Epithelial cell of esophagus (primary cell): ENCODE results near the gene NDE1.

ENCODE experiments used
- DNase-seq: peaks from one replicate; pipeline ENCODE4 v3.0.0; 2010; ENCODE audit warnings: low read depth
- H3K4me3 ChIP-seq: 2 replicates; pipeline ENCODE4 v1.5.1; 2011; ENCODE audit warnings: mild to moderate bottlenecking, low read length, control low read depth
- TF ChIP-seq, protein P1 (sequence below): IDR thresholded peaks from 2 replicates; pipeline ENCODE4 v1.5.1; 2011; ENCODE audit warnings: low read depth, mild to moderate bottlenecking, low read length, control low read depth, inconsistent platforms; ENCODE audit not compliant: insufficient read depth; ENCODE audit errors: missing control alignments

Gene NDE1

GRCh38 chr16:15701975-15702970 is 52.2 kb downstream of the NDE1 start:
- no peak for DNase-seq

GRCh38 chr16:15703029-15703736 is 53.1 kb downstream of the NDE1 start:
- DNase-seq = no peak

More at GRCh38 chr16:15701975-15702970, 52.2 kb downstream of the NDE1 start:
- TF ChIP-seq, protein P1, sequence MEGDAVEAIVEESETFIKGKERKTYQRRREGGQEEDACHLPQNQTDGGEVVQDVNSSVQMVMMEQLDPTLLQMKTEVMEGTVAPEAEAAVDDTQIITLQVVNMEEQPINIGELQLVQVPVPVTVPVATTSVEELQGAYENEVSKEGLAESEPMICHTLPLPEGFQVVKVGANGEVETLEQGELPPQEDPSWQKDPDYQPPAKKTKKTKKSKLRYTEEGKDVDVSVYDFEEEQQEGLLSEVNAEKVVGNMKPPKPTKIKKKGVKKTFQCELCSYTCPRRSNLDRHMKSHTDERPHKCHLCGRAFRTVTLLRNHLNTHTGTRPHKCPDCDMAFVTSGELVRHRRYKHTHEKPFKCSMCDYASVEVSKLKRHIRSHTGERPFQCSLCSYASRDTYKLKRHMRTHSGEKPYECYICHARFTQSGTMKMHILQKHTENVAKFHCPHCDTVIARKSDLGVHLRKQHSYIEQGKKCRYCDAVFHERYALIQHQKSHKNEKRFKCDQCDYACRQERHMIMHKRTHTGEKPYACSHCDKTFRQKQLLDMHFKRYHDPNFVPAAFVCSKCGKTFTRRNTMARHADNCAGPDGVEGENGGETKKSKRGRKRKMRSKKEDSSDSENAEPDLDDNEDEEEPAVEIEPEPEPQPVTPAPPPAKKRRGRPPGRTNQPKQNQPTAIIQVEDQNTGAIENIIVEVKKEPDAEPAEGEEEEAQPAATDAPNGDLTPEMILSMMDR = no peak
- H3K4me3 ChIP-seq = no peak overlapping the region

DNA sequence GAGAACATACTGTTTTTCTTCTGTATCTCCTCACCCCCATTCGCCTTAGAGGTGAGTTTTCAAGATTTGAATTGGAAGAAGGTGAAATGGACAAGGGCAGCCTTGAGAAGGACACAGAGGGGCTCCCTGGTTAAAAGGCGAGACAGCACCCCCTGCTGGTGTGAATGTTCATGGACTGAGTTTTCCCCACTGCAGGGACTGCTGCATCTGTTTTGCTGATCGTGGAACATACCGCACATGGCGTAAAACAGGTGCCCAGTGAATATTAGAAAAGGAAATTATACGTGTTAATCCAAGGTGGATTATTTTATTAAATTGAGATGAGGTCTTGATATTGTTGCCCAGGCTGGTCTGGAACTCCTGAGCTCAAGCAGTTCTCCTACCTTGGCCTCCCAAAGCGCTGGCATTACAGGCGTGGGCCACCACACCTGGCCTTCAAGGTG is 54.5 kb downstream of the NDE1 start:
- TF ChIP-seq, protein P1 = peak; percentile 78
- no peak overlapping the region for H3K4me3 ChIP-seq
- peak; percentile 62 for DNase-seq

More at GRCh38 chr16:15703029-15703736, 53.1 kb downstream of the NDE1 start:
- H3K4me3 ChIP-seq = no peak overlapping the region
- TF ChIP-seq, protein P1 = no peak

DNA sequence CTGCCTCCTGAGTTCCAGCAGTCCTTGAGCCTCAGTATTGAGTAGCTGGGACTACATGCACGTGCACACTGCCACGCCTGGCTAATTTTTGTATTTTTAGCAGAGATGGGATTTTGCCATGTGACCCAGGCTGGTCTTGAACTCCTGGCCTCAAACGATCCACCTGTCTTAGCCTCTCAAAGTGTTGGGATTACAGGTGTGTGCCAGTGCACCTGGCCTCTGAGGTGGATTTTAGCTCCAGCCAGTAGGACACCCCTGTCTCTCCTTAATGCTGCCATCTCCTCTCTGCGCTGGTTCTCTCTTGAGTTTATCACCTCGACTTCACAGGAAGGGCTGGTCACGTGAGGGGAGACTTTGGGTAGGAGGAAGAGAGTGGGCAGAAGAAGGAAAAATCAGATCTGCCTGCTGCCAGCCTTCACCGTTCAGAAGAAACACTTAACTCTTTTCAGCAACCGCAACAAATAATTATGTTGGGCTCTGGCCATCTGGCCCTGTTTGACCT is 55.1 kb downstream of the NDE1 start:
- TF ChIP-seq, protein P1 = no peak
- no peak overlapping the region for H3K4me3 ChIP-seq
- no peak for DNase-seq

GRCh38 chr16:15707332-15707731 is 57.3 kb downstream of the NDE1 start:
- no peak overlapping the region for H3K4me3 ChIP-seq
- no peak for DNase-seq
- TF ChIP-seq, protein P1 = no peak

GRCh38 chr16:15708096-15708495 is 58.1 kb downstream of the NDE1 start:
- TF ChIP-seq, protein P1 = no peak
- no peak for DNase-seq
- H3K4me3 ChIP-seq = no peak overlapping the region
